Spleen (tissue), 7 donors: ENCODE data around the gene COMMD4.

ENCODE experiments used
- POLR2A ChIP-seq, 3 donors: fragments of 450-650 bp; IDR thresholded peaks; one replicate each; pipeline ENCODE4 v1.5.1; 2017; ENCODE audit warnings: antibody characterized with exemption in 3 of 3, mild to moderate bottlenecking in 1 of 3
- TF ChIP-seq, protein P1 (sequence below), 11 experiments: fragments of 200-600 bp in 7 of 11; fragments of 450-650 bp in 4 of 11; sonication (generic) in 4 of 11; IDR thresholded peaks in 8 of 11; conservative IDR thresholded peaks in 3 of 11; 1 replicate in 7 of 11; 2 replicates in 4 of 11; pipeline versions ENCODE4 v1.4.0 to v1.8.0; 2016 to 2021; ENCODE audit warnings: antibody characterized with exemption in 11 of 11, inconsistent platforms in 4 of 11, mild to moderate bottlenecking in 1 of 11
- donor health status: DM: no; HTN: no; CAD: no; lungs with moderate emphysema.
- donor health status: DM: no; HTN: no; CAD: no.
- donor health status: DM: no; HTN: no; CAD: no.

DNA sequence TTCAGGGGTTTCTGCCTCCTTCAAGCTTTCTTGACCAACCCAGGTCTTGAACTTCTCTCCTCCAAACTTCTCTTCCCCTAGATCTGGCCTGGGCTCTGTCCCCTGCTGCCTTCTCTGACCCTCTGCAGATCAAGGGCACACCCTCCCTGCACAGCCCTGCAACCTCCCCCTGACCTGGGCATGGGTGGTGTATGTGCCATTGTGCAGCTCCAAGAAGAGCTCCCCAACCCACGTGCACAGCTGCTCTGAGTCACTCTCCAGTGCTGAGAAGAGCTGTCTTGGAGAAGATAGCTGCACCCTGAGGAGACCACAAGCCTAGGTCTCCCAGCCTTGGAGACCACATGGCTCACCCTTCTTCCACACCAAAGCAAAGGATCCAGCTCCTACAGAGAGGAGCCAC, 24.5 kb downstream of the COMMD4 start:
- TF ChIP-seq, protein P1, sequence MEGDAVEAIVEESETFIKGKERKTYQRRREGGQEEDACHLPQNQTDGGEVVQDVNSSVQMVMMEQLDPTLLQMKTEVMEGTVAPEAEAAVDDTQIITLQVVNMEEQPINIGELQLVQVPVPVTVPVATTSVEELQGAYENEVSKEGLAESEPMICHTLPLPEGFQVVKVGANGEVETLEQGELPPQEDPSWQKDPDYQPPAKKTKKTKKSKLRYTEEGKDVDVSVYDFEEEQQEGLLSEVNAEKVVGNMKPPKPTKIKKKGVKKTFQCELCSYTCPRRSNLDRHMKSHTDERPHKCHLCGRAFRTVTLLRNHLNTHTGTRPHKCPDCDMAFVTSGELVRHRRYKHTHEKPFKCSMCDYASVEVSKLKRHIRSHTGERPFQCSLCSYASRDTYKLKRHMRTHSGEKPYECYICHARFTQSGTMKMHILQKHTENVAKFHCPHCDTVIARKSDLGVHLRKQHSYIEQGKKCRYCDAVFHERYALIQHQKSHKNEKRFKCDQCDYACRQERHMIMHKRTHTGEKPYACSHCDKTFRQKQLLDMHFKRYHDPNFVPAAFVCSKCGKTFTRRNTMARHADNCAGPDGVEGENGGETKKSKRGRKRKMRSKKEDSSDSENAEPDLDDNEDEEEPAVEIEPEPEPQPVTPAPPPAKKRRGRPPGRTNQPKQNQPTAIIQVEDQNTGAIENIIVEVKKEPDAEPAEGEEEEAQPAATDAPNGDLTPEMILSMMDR (IDR thresholded peaks at IDR 0.05 in 8 of 11, conservative IDR thresholded peaks at IDR 0.05 in 3 of 11), result no peak
- no peak for TF ChIP-seq POLR2A (IDR thresholded peaks at IDR 0.05)
